ENCODE measurements around the gene FBXO27. TPM values are rescaled to one million over a fixed set of nuclear protein-coding genes. Genes with fewer than 3 reads are reported as not detected.

The FBXO27 gene
- total RNA-seq, 1 donor, result 4.7 TPM

DNA sequence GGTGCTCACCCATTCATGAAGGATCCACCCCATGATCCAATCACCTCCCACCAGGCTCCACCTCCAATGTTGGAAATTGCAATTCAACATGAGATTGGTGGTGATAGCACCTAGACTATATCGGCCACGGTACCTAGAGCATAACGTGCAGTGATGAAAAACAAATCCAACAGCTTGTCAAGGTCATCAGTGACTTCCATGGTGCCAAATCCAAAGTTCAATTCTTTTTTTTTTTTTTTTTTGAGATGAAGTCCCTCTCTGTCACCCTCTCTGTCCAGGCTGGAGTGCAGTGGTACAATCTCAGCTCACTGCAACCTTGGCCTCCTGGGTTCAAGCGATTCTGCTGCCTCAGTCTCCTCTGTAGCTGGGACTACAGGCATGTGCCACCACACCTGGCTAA is 34.8 kb upstream of the FBXO27 start:
- no peak overlapping the region for H3K27ac ChIP-seq (ENCODE audit: low read depth, low read length)
- H3K4me3 ChIP-seq (ENCODE audit: insufficient read depth, low read length), result no peak overlapping the region
- no peaks in the 10 kb centered on the region for H3K27me3 ChIP-seq (ENCODE audit: insufficient read depth, low read length)
- no peaks in the 10 kb centered on the region for H3K9me3 ChIP-seq (ENCODE audit: low read depth, low read length)
- TF ChIP-seq, protein P1, sequence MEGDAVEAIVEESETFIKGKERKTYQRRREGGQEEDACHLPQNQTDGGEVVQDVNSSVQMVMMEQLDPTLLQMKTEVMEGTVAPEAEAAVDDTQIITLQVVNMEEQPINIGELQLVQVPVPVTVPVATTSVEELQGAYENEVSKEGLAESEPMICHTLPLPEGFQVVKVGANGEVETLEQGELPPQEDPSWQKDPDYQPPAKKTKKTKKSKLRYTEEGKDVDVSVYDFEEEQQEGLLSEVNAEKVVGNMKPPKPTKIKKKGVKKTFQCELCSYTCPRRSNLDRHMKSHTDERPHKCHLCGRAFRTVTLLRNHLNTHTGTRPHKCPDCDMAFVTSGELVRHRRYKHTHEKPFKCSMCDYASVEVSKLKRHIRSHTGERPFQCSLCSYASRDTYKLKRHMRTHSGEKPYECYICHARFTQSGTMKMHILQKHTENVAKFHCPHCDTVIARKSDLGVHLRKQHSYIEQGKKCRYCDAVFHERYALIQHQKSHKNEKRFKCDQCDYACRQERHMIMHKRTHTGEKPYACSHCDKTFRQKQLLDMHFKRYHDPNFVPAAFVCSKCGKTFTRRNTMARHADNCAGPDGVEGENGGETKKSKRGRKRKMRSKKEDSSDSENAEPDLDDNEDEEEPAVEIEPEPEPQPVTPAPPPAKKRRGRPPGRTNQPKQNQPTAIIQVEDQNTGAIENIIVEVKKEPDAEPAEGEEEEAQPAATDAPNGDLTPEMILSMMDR (IDR thresholded peaks at IDR 0.05; ENCODE audit: extremely low read depth, low read depth, low read length), result no peak
- no peaks in the 10 kb centered on the region for H3K36me3 ChIP-seq (ENCODE audit: insufficient read depth, low read length)
- H4K20me1 ChIP-seq (ENCODE audit: insufficient read depth, low read length), result no peaks in the 10 kb centered on the region
- H3K4me2 ChIP-seq (ENCODE audit: insufficient read depth, low read length), result no peak overlapping the region
- peaks cover 6% of the 10 kb centered on the region for H3K4me1 ChIP-seq (ENCODE audit: insufficient read depth, low read length)
- H2AFZ ChIP-seq (ENCODE audit: low read length), result no peak overlapping the region
- no peaks in the 10 kb centered on the region for H3K79me2 ChIP-seq (ENCODE audit: insufficient read depth, low read length)
- no peak for DNase-seq (ENCODE audit: insufficient read length, low spot score, missing footprints)

DNA sequence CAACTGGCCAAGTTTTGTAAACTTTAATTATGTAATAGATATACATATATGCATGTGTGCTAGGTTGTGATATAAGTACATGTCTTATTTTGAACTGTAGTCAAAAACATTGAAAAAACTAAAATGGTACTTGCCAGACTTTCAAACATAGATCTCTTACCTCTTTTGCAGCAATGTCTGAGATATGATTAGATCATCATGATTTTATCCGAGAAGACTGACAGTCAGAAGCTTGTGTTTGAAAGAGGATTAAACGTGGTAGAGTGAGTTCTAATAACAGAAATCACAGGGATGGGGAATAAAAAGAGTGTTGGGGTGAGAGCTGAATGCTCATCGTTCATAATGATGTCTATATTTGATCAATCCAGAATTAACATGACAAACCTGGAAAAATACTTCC is 33.6 kb upstream of the FBXO27 start:
- no peak overlapping the region for H3K4me3 ChIP-seq (ENCODE audit: insufficient read depth, low read length)
- no peak overlapping the region for H2AFZ ChIP-seq (ENCODE audit: low read length)
- peaks cover 4% of the 10 kb centered on the region for H3K4me1 ChIP-seq (ENCODE audit: insufficient read depth, low read length)
- H3K79me2 ChIP-seq (ENCODE audit: insufficient read depth, low read length), result no peaks in the 10 kb centered on the region
- DNase-seq (ENCODE audit: insufficient read length, low spot score, missing footprints), result peak; percentile 63
- no peaks in the 10 kb centered on the region for H3K27me3 ChIP-seq (ENCODE audit: insufficient read depth, low read length)
- no peaks in the 10 kb centered on the region for H3K36me3 ChIP-seq (ENCODE audit: insufficient read depth, low read length)
- TF ChIP-seq, protein P1 (IDR thresholded peaks at IDR 0.05; ENCODE audit: extremely low read depth, low read depth, low read length), result no peak
- no peaks in the 10 kb centered on the region for H4K20me1 ChIP-seq (ENCODE audit: insufficient read depth, low read length)
- H3K4me2 ChIP-seq (ENCODE audit: insufficient read depth, low read length), result no peak overlapping the region
- H3K27ac ChIP-seq (ENCODE audit: low read depth, low read length), result no peak overlapping the region
- no peaks in the 10 kb centered on the region for H3K9me3 ChIP-seq (ENCODE audit: low read depth, low read length)

DNA sequence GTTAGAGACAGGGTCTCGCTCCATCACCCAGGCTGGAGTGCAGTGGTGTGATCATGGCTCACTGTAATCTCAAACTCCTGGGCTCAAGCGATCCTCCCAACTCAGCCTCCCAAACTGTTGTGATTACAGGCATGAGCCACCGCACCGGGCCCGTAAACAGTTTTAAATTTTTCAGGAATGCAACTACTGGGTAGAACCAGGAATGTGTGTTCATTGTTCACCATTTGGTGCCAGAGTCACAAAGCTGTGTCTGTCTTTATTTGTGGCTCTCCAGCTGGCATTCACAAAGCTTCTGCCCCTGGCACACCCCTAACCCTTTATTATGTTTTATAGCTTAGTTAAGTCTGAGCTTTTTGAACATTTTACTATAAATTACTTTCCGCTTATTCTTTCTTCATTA is 32.1 kb upstream of the FBXO27 start:
- Histone ChIP-seq H3K79me2 (ENCODE audit: insufficient read depth, low read length) (no peaks in the 10 kb centered on the region), H3K36me3 (ENCODE audit: insufficient read depth, low read length) (no peaks in the 10 kb centered on the region), H3K9me3 (ENCODE audit: low read depth, low read length) (no peaks in the 10 kb centered on the region), H4K20me1 (ENCODE audit: insufficient read depth, low read length) (no peaks in the 10 kb centered on the region), H3K4me1 (ENCODE audit: insufficient read depth, low read length) (no peaks in the 10 kb centered on the region), H3K27ac (ENCODE audit: low read depth, low read length) (no peak overlapping the region), H3K4me2 (ENCODE audit: insufficient read depth, low read length) (no peak overlapping the region), H3K27me3 (ENCODE audit: insufficient read depth, low read length) (no peaks in the 10 kb centered on the region), H2AFZ (ENCODE audit: low read length) (no peak overlapping the region), H3K4me3 (ENCODE audit: insufficient read depth, low read length) (no peak overlapping the region)
- TF ChIP-seq, protein P1 (IDR thresholded peaks at IDR 0.05; ENCODE audit: extremely low read depth, low read depth, low read length), result no peak
- DNase-seq (ENCODE audit: insufficient read length, low spot score, missing footprints), result no peak

DNA sequence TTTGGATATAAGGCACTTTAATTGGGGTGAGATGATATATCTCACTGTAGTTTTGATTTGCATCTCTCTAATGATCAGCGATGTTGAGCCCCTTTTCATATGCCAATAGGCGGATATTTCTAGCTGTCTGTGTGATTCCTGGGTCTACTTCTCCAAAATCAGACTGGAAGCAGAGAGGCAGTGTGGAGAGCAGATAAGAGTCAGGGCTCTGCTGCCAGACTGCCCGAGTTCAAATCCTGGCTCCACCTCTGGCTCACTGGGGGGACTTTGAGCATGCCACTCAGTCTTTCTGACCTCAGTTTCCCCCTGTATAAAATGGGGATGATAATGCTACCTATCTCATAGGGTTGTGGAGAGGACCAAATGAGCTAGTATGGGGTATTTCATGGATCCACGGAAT is 27.8 kb upstream of the FBXO27 start:
- no peak overlapping the region for H3K4me2 ChIP-seq (ENCODE audit: insufficient read depth, low read length)
- H3K27ac ChIP-seq (ENCODE audit: low read depth, low read length), result no peak overlapping the region
- TF ChIP-seq, protein P1 (IDR thresholded peaks at IDR 0.05; ENCODE audit: extremely low read depth, low read depth, low read length), result no peak
- no peaks in the 10 kb centered on the region for H3K9me3 ChIP-seq (ENCODE audit: low read depth, low read length)
- no peaks in the 10 kb centered on the region for H3K4me1 ChIP-seq (ENCODE audit: insufficient read depth, low read length)
- no peak overlapping the region for H3K4me3 ChIP-seq (ENCODE audit: insufficient read depth, low read length)
- H3K27me3 ChIP-seq (ENCODE audit: insufficient read depth, low read length), result no peaks in the 10 kb centered on the region
- H4K20me1 ChIP-seq (ENCODE audit: insufficient read depth, low read length), result no peaks in the 10 kb centered on the region
- H3K36me3 ChIP-seq (ENCODE audit: insufficient read depth, low read length), result no peaks in the 10 kb centered on the region
- H2AFZ ChIP-seq (ENCODE audit: low read length), result no peak overlapping the region
- H3K79me2 ChIP-seq (ENCODE audit: insufficient read depth, low read length), result no peaks in the 10 kb centered on the region
- no peak for DNase-seq (ENCODE audit: insufficient read length, low spot score, missing footprints)
